ENCODE measurements around the gene UBP1.
"Not testable (repeated sequence)": the region's sequence is repeated elsewhere in the genome, so short reads cannot be mapped to it uniquely, and the experiment has no call there.

The UBP1 gene

GRCh38 chr3:33433843-33434242 lies 6.4 kb downstream of the UBP1 start:
- no peak for DNase-seq

- no peak for DNase-seq
These were observed 9.6 kb downstream of the UBP1 start for GRCh38 chr3:33430571-33430970.

GRCh38 chr3:33430061-33430460 lies 10.1 kb downstream of the UBP1 start:
- no peak for DNase-seq

DNA sequence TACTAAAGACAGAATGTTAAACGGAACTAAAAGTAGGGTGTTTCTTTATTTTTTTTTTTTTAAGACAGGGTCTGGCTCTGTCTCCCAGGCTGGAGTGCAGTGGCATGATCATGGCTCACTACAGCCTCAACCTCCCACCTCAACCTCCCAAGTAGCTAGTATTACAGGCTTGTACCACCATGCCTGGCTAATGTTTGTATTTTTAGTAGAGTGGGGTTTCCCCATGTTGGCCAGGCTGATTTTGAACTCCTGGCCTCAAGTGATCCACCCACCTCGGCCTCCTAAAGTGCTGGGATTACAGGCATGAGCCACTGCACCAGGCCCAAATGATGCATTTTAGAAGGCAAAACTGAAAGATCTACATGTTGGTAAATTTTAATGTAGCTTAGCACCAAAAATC lies 10.9 kb downstream of the UBP1 start:
- DNase-seq: not testable (repeated sequence)

- no peak for DNase-seq
These were observed 11.5 kb downstream of the UBP1 start for GRCh38 chr3:33428734-33429133.

GRCh38 chr3:33426630-33427317 lies 13.4 kb downstream of the UBP1 start:
- DNase-seq: no peak

DNA sequence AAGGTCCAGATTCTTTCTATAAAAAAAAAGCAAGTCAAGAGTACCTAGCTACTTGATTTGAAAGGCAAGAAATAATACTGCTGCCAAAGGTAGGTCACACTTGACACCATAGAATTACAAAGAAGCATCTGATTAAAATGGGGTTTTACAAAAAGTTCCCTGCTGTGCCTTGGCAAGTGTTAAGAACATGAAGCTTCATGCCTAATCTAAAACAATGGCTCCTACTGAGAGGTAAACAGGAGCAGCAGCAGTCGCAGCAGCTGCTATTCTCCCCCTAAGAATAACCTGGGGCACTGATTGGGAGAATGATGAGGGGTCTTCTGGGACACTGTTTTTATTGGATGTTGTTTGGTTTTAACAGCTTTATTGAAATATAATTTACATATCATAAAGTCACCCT lies 14.1 kb downstream of the UBP1 start:
- no peak for DNase-seq

DNA sequence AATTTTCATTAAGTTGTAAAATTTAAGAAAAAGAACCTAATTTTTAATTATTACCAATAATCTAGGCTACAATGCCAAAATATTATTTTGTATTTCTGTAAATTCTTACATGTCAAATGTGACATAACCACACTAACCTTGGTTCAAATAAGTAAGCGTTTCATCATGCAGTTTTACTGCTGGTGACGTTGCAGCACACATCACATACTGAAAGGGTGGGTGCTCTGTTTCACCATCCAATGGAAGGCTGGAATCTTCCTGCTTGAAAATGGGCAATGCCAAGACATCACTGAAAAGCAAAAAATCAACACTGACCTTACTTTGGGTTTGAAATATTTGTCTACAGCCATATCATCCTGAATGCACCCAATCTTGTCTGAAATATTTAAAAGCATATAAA lies 14.8 kb downstream of the UBP1 start:
- no peak for DNase-seq

DNA sequence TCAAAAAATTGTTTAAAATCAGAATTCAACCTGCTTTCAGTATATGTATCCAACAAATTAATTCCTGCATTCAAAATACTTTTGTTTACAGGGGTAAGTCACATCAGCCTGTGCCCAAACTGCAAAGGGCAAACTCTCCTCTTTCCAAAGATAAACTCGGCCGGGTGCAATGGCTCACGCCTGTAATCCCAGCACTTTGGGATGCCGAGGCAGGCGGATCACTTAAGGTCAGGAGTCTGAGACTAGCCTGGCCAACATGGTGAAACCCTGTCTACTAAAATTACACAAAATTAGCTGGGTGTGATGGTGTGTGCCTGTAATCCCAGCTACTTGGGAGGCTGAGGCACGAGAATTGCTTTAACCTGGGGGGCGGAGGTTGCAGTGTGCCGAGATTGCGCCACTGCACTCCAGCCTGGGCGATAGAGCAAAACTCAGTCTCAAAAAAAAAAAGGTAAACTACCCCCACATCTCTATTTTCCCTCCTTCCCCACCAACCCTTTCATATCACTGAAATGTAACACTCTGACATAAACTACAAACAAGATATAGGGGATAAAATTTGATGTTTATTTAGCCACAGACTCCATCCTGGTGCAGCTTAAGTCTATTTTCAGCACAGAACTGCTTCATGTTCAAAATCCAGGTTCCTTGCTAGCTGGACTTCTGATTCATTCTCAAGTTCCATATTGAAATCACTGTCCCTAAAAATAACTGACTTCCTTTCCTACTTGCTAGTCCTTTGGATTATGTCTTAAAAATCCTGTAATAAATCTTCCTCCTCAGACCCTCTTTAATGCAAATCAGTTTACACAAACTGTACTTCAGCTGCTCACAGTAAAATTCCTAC lies 15.4 kb downstream of the UBP1 start:
- no peak for DNase-seq

- no peak for DNase-seq
These were observed 19.2 kb downstream of the UBP1 start for GRCh38 chr3:33420966-33421365.

DNA sequence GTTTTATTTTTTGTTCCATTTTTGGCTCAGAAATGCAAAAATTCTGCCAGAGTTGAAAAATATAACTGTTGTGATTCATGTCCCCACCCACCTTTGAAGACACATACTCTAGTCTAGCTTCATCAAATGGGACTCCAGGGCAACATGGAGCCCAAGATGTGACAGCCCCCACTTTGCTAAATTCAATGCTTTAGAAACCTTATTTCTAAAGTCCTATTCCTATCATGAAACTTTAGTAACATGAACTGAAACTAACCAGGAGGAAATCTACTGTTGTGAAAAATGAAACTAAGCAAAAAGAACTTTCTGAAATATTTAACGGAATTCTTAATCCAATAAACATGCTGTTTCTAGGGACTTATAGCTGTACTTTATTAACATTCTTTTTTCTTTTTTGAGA lies 20.3 kb downstream of the UBP1 start:
- no peak for DNase-seq

DNA sequence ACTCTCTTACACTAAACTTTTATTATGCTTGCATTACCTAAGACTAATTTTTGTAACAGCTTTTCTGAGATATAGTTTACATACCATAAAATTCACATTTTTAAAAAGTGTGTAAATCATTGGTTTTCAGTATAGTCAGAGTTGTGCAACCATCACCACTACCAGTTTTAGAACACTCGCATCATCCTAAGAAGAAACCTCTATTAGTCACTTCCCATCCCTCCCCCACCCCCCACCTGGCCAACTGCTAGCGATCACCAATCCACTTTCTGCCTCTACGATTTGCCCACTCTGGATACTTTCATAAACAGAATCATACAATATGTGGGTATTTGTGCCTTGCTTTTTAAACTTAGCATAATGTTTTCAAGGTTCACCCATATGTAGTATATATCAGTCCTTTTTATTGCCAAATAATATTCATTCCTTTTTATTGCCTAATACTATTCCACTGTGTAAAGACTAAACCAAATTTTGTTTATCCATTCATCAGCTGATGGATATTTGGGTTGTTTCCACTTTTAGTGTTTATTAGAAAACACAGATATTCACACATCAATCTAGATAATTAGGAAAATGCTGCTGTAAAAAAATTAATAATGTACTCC lies 23.0 kb downstream of the UBP1 start:
- no peak for DNase-seq

- not testable (repeated sequence) for DNase-seq
These were observed 29.4 kb downstream of the UBP1 start for GRCh38 chr3:33410816-33411215.

DNA sequence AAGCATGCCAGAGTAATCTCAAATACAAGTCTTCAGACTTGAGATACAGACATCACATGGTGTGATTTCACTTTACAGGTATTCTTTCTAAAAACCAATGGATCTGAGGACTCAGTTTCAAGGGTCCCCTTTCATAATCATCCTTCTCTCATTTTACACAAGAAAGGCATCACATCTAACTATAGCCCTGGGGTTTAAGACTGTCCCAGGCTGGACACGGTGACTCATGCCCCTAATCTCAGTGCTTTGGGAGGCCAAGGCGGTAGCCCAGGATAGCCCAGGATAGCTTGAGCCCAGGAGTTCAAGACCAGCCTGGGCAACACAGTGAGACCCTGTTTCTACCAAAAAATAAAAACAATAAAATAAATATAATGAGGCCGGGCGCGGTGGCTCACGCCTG lies 36.4 kb downstream of the UBP1 start:
- no peak for DNase-seq

DNA sequence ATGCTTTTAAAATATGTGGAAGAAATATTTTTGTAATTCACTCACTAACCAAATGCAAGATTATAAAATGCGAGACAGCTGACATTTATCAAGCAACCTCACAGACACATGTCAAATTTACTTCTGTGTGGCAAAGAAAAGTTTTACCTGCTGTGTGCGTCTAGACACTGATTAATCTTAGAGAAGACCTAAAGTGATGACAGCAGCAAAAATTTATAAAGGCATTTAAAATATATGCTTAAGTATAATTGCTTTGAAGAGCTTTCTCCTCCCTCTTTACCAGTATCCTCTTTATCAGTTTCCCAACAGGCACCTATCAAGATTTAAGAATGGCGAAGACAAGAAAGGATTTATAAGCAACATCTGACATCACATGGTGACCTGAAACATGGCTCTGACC lies 37.3 kb downstream of the UBP1 start:
- DNase-seq: no peak

- DNase-seq: no peak
These were observed 38.4 kb downstream of the UBP1 start for GRCh38 chr3:33401781-33402180.

DNA sequence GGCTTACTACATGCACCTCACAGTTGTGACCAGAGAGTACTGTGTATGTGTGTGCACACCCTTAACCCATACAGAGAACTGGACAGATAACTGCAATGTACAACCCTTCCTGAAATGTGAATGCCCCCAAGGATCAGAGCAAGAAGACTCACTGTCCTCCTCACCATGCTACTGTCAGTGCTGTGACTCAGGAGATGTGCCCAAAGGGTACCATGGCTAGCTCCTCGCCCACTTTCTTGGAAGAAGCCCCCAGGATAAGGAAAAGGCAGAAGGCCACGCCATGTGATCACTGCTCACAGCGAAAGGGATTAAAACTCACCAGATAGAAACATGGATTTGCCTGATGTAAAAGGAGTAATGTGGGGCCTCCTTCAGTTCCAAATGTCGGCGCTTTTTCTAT lies 41.8 kb downstream of the UBP1 start:
- DNase-seq: no peak

DNA sequence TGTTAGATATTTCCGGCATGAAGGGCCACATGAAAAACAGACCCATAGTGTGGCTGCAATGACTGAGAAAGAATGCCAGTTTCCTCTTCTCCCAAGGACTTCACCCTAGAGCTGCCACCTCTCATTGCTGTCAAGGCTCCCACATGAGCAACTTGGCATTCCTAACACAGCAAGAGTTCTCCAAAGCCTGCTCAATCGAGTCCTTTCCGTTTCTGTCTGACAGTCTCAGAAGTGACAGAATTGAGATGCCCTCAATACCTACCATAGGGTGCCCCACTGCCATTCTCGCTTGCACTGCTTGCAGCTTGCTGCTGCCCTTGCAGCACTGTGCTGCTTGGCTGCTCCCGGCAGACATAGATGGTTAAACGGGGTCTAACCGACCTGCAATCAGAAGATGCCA lies 44.3 kb downstream of the UBP1 start:
- DNase-seq: no peak

GRCh38 chr3:33394403-33395054 lies 45.7 kb downstream of the UBP1 start:
- DNase-seq: no peak

DNA sequence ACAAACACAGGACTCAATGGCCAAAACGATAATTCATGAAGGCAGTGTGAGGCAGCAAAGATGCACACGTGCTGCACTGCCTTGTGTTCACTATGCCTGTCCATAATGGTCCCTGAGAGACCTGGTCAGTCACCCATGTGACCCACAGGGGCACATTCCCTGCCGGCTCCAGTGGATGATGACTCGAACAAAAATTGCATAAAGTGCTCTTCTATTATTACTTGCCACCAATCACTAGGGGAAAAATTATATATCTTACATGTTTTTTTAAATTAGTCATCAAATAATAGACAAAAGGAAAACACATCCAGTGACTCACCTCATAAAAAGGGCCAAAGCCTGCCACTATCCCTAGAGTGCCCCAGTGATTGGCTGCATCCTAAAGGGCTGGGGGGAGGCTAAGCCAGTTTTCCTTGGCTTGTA lies 47.5 kb downstream of the UBP1 start:
- DNase-seq: no peak

DNA sequence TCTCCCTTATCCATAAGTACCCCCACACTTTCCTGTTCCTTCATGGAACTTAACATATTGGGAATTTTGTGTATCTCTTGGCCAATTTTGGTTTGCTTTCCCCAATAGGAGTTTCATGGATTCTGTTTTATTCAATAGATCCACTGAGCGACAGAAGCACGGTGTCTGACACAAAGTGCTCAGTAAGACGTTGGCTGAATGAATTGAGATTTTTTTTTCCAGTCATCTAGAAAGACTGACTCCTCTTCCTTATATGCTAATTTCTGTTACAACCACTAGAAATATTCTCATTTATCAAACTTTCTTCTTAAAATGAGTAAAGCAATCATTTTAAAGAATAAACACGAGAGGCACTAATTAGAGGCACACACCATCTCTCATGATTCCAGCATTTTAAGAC lies 48.1 kb downstream of the UBP1 start:
- DNase-seq: no peak

- DNase-seq: no peak
These were observed 48.8 kb downstream of the UBP1 start for GRCh38 chr3:33391255-33391995.

DNA sequence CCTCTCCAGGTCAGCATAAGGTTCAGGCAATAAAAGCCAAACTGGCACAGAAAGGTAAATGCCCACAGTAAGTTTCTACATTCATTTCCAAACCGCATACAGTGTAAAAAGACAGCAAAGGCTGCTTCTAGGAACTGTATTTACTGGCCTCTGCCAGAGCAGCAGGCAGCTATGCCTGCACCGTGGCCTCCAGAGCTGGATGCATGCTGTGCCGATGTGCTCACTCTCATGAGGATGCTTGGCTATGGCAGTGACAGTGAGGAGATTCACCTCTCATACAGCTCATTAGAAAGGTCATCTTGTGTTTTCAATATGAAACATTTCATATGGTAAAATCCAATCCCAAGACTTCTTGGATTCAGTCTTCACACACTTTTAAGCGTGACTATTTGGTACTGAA lies 50.3 kb downstream of the UBP1 start:
- no peak for DNase-seq

Data from central memory CD4-positive, alpha-beta T cell (primary cell).